Measurements from ENCODE around the gene AGAP1. TPM values are rescaled to one million over a fixed set of nuclear protein-coding genes. Genes with fewer than 3 reads are reported as not detected.
A peak's percentile ranks its signal among the peaks of the same experiment; 100 is the strongest.

Gene AGAP1
- total RNA-seq, 1 donor from 2014 or later, result 43.9 TPM

DNA sequence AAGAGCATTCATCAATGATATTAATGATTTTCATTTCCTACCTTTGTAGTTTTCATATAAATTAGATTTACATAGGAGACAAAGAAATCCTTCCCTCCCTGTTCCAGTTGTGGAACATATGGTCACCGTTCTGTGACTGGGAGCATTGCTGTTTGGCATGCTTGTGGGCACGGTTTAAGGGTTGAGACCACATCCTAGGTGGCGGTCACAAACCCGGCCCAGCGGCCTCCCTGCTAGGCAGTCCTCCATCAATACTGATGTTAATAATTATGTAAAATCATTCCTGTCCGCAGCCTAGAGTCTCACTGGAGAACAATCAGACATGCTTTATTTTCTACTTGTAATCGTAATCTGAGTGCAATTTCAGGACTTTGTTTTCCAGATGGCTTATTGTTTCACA lies 117.9 kb downstream of the AGAP1 start:
- Mint-ChIP-seq H3K4me3 (ENCODE audit: unreplicated experiment) (no peak overlapping the region), H3K4me1 (ENCODE audit: unreplicated experiment) (no peaks in the 10 kb centered on the region), H3K9me3 (ENCODE audit: unreplicated experiment) (no peaks in the 10 kb centered on the region), H3K36me3 (ENCODE audit: low read depth, unreplicated experiment) (no peaks in the 10 kb centered on the region), H3K27me3 (ENCODE audit: unreplicated experiment) (peaks cover 2% of the 10 kb centered on the region), H3K27ac (ENCODE audit: unreplicated experiment) (no peak overlapping the region)
- TF ChIP-seq, protein P1, sequence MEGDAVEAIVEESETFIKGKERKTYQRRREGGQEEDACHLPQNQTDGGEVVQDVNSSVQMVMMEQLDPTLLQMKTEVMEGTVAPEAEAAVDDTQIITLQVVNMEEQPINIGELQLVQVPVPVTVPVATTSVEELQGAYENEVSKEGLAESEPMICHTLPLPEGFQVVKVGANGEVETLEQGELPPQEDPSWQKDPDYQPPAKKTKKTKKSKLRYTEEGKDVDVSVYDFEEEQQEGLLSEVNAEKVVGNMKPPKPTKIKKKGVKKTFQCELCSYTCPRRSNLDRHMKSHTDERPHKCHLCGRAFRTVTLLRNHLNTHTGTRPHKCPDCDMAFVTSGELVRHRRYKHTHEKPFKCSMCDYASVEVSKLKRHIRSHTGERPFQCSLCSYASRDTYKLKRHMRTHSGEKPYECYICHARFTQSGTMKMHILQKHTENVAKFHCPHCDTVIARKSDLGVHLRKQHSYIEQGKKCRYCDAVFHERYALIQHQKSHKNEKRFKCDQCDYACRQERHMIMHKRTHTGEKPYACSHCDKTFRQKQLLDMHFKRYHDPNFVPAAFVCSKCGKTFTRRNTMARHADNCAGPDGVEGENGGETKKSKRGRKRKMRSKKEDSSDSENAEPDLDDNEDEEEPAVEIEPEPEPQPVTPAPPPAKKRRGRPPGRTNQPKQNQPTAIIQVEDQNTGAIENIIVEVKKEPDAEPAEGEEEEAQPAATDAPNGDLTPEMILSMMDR (IDR thresholded peaks at IDR 0.05; ENCODE audit: unreplicated experiment), result no peak
- no peak for DNase-seq (ENCODE audit: low spot score)

DNA sequence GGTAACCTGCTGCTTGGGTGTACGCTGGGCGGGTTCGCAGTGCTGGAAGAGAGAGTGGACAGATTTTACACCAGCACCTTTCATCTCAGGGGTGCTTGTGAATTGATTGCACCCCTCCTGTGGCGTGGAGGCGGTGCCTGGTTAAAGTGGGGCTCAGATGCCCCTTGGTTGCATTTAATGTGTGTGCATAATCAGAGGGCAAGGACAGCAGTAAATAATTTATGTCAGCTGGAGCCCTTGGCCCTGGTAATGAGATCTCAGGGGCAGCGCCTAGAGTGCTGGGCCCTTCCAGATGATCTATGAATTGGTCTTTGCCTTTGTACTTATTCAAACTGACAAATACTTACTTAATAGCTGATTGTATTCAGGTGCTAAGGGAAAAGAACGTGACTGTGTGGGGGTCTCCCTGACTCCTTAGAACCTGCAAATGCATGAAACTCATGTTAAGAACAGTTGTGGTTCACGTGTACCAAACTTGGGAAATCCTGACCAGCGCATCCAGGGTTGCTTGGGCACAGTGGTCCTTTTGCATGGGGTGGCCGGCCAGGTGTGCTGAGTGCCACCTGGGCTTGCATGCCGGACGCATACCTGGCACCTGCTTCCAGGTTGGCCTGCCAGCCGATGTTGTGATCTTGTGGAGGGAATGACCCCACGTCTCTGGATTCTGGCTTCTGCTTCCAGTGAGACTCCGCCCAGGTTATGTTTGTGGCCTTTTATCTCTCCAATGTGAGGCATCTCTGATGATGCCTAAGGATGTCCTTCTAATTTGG lies 118.5 kb downstream of the AGAP1 start:
- Mint-ChIP-seq H3K4me1 (ENCODE audit: unreplicated experiment) (no peaks in the 10 kb centered on the region), H3K36me3 (ENCODE audit: low read depth, unreplicated experiment) (no peaks in the 10 kb centered on the region), H3K27me3 (ENCODE audit: unreplicated experiment) (peaks cover 2% of the 10 kb centered on the region), H3K4me3 (ENCODE audit: unreplicated experiment) (no peak overlapping the region), H3K27ac (ENCODE audit: unreplicated experiment) (no peak overlapping the region), H3K9me3 (ENCODE audit: unreplicated experiment) (no peaks in the 10 kb centered on the region)
- TF ChIP-seq, protein P1 (IDR thresholded peaks at IDR 0.05; ENCODE audit: unreplicated experiment), result no peak
- DNase-seq (ENCODE audit: low spot score), result no peak

DNA sequence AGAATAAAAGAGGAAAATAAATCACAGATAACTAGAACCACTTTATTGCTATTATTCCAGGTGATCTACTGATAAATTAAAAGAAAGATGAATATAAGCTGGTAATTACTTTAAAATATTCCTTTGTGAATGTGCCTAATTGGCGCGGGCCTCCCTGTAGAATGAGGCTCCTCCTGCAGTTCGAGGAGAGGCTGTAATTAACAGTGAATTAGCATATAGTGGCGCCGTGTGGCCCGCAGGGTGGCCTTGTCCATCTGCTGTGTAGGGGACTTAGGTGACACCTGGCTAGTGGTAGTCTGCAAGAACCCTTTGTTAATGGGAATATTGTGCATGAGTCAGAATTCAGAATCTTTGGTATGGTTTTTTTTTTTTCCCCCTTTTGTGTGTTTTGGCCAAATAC lies 119.8 kb downstream of the AGAP1 start:
- Mint-ChIP-seq H3K36me3 (ENCODE audit: low read depth, unreplicated experiment) (no peaks in the 10 kb centered on the region), H3K4me3 (ENCODE audit: unreplicated experiment) (no peak overlapping the region), H3K27ac (ENCODE audit: unreplicated experiment) (no peak overlapping the region), H3K9me3 (ENCODE audit: unreplicated experiment) (no peaks in the 10 kb centered on the region), H3K27me3 (ENCODE audit: unreplicated experiment) (peaks cover 2% of the 10 kb centered on the region), H3K4me1 (ENCODE audit: unreplicated experiment) (no peaks in the 10 kb centered on the region)
- TF ChIP-seq, protein P1 (IDR thresholded peaks at IDR 0.05; ENCODE audit: unreplicated experiment), result no peak
- no peak for DNase-seq (ENCODE audit: low spot score)

DNA sequence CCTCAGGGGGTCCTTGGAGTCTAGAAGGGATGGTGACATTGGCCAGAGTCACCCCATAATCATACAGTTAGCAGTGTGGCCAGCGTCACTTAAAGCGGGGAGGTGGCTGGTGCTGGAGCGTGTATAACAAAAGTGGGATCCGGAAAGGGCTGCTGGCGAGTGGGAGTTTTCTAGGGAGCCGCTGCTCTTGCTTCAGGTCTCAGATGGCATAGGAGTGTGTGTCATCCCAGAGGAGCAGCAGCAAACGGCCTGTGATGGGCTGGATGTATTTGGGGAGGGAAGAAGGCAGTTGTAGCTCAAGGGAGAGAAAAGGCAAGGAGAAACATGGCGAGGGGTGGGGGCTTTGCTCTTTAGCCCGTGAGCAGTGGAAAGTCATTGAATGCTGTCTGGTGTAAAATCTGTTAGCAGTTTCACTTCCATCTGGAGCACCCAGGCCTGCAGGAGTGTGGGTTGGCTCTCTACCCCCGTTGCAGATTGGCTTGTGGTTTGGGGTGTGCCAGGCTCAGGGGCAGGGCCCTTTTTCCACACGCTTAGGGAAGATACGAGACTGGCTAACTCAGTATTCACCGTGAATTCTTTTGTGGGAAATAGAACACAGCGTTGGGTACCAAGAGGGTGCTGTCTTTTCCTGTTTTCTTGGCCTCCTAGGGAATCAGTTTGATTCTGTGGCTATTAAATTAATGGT lies 120.5 kb downstream of the AGAP1 start:
- H3K27ac Mint-ChIP-seq (ENCODE audit: unreplicated experiment), result peak overlapping the region; percentile 10
- H3K9me3 Mint-ChIP-seq (ENCODE audit: unreplicated experiment), result no peaks in the 10 kb centered on the region
- no peaks in the 10 kb centered on the region for H3K4me1 Mint-ChIP-seq (ENCODE audit: unreplicated experiment)

More for the DNA sequence above, 120.5 kb downstream of the AGAP1 start:
- no peaks in the 10 kb centered on the region for H3K36me3 Mint-ChIP-seq (ENCODE audit: low read depth, unreplicated experiment)
- no peak for DNase-seq (ENCODE audit: low spot score)
- peaks cover 2% of the 10 kb centered on the region for H3K27me3 Mint-ChIP-seq (ENCODE audit: unreplicated experiment)
- TF ChIP-seq, protein P1 (IDR thresholded peaks at IDR 0.05; ENCODE audit: unreplicated experiment), result no peak
- H3K4me3 Mint-ChIP-seq (ENCODE audit: unreplicated experiment), result no peak overlapping the region
